Esophagus squamous epithelium (tissue), 4 donors: ENCODE measurements around the gene CAMK2N1.

Source experiments
- POLR2A ChIP-seq, 4 donors: fragments of 450-650 bp; IDR thresholded peaks; one replicate each; pipeline ENCODE4 v1.6.1; 2017; ENCODE audit warnings: antibody characterized with exemption in 4 of 4, mild to moderate bottlenecking in 4 of 4, moderate library complexity in 3 of 4
- TF ChIP-seq, protein P1 (sequence below), 6 experiments: fragments of 450-650 bp in 4 of 6; fragments of 200-600 bp in 2 of 6; sonication (generic) in 2 of 6; IDR thresholded peaks; one replicate each; pipeline ENCODE4 v1.5.1; 2016 to 2019; ENCODE audit warnings: antibody characterized with exemption in 6 of 6, mild to moderate bottlenecking in 4 of 6, moderate library complexity in 4 of 6

DNA sequence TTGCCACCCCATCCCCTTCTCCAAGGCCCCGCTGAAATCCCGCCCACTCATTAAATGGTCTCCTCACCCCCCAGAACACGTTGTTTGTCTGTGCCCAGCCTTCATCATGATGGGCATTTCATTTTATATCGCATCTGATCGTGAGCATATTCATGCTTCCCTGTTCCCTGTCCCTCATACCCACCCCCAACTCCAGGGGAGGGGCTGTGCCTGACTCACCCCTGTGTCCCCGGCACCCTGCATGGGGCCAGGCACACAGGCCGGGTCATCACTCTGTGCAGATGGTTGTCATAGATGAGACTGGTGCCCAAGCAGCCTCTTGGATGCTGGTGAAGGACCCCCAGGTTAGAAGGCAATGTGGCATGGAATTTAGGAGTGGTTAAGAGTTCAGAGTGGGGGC lies 11.0 kb downstream of the CAMK2N1 start:
- TF ChIP-seq, protein P1, sequence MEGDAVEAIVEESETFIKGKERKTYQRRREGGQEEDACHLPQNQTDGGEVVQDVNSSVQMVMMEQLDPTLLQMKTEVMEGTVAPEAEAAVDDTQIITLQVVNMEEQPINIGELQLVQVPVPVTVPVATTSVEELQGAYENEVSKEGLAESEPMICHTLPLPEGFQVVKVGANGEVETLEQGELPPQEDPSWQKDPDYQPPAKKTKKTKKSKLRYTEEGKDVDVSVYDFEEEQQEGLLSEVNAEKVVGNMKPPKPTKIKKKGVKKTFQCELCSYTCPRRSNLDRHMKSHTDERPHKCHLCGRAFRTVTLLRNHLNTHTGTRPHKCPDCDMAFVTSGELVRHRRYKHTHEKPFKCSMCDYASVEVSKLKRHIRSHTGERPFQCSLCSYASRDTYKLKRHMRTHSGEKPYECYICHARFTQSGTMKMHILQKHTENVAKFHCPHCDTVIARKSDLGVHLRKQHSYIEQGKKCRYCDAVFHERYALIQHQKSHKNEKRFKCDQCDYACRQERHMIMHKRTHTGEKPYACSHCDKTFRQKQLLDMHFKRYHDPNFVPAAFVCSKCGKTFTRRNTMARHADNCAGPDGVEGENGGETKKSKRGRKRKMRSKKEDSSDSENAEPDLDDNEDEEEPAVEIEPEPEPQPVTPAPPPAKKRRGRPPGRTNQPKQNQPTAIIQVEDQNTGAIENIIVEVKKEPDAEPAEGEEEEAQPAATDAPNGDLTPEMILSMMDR (IDR thresholded peaks at IDR 0.05), result no peak
- TF ChIP-seq POLR2A (IDR thresholded peaks at IDR 0.05), result no peak
